B cell (primary cell): ENCODE data around the gene SFXN1. TPM values are rescaled to one million over a fixed set of nuclear protein-coding genes. Genes with fewer than 3 reads are reported as not detected.

Experiments used
- ATAC-seq: fragments of 200-7000 bp; cut with Tn5 transposase; one replicate; pipeline ENCODE4 v1.10.0; 2021; ENCODE audit warnings: low read depth, mild to moderate bottlenecking, moderate number of reproducible peaks, moderate library complexity
- CTCF ChIA-PET: fragments of 350-600 bp; sonication (Branson Sonifier 250); formaldehyde crosslinking; loops from one replicate; lab custom pipeline; 2021; ENCODE audit warnings: antibody characterized with exemption, inconsistent platforms; lab: Charles Lee
- POLR2A ChIA-PET: fragments of 350-600 bp; sonication (Branson Sonifier 250); formaldehyde crosslinking; loops from one replicate; lab custom pipeline; 2021; ENCODE audit warnings: antibody characterized with exemption; lab: Charles Lee
- DNase-seq: peaks from one replicate; pipeline ENCODE4 v3.0.0; 2013
- H2AFZ ChIP-seq: 2 replicates; pipeline ENCODE4 v1.6.1; 2012; ENCODE audit warnings: mild to moderate bottlenecking, low read depth, low read length; ENCODE audit not compliant: insufficient read depth, poor library complexity, severe bottlenecking
- H3K27ac ChIP-seq, 2 donors: 1 replicate in 1 of 2; 2 replicates in 1 of 2; pipeline ENCODE4 v1.5.1; 2012 to 2013; ENCODE audit warnings: low read length in 2 of 2, mild to moderate bottlenecking in 2 of 2, moderate library complexity in 1 of 2
- H3K27me3 ChIP-seq, 4 experiments: fragments of 200-600 bp in 1 of 4; sonication (generic) in 1 of 4; replicated peaks in 1 of 4; 1 replicate in 2 of 4; 2 replicates in 2 of 4; pipeline versions ENCODE4 v1.6.1 to v1.7.0; 2013 to 2016; ENCODE audit warnings: low read length in 3 of 4, mild to moderate bottlenecking in 2 of 4, mixed read lengths in 1 of 4, moderate library complexity in 1 of 4; ENCODE audit not compliant: insufficient read depth in 4 of 4, control insufficient read depth in 3 of 4; ENCODE audit errors: control extremely low read depth in 1 of 4
- H3K36me3 ChIP-seq, 2 experiments: replicated peaks in 1 of 2; 1 replicate in 1 of 2; 2 replicates in 1 of 2; pipeline versions ENCODE4 v1.6.1 to v1.7.1; 2013; ENCODE audit warnings: low read length in 1 of 2; ENCODE audit not compliant: insufficient read depth in 2 of 2, control insufficient read depth in 1 of 2; ENCODE audit errors: control extremely low read depth in 1 of 2, extremely low read depth in 1 of 2
- H3K4me1 ChIP-seq, 2 donors: fragments of 200-600 bp in 1 of 2; sonication (generic) in 1 of 2; 1 replicate in 1 of 2; 2 replicates in 1 of 2; pipeline versions ENCODE4 v1.5.1 to v1.6.1; 2013 to 2017; ENCODE audit warnings: low read length in 2 of 2; ENCODE audit not compliant: control insufficient read depth in 2 of 2, insufficient read depth in 2 of 2
- H3K4me2 ChIP-seq: replicated peaks from 2 replicates; pipeline ENCODE3; 2012; ENCODE audit warnings: mild to moderate bottlenecking, low read depth, low read length; ENCODE audit not compliant: poor library complexity, severe bottlenecking
- H3K4me3 ChIP-seq, 5 experiments: fragments of 200-600 bp in 1 of 5; sonication (generic) in 1 of 5; 1 replicate in 3 of 5; 2 replicates in 2 of 5; pipeline versions ENCODE4 v1.5.1 to v1.7.0; 2011 to 2016; ENCODE audit warnings: low read length in 4 of 5, mild to moderate bottlenecking in 4 of 5, low read depth in 2 of 5, control low read depth in 1 of 5, moderate library complexity in 1 of 5; ENCODE audit not compliant: insufficient read depth in 1 of 5; ENCODE audit errors: control extremely low read depth in 1 of 5, extremely low read depth in 1 of 5
- H3K79me2 ChIP-seq: fragments of 200-600 bp; sonication (generic); one replicate; pipeline ENCODE4 v1.6.0; 2016; ENCODE audit warnings: low read length; ENCODE audit not compliant: control insufficient read depth, insufficient read depth
- H3K9ac ChIP-seq: fragments of 200-600 bp; sonication (generic); 2 replicates; pipeline ENCODE4 v1.6.1; 2017; ENCODE audit warnings: mild to moderate bottlenecking, low read length, moderate library complexity
- H3K9me3 ChIP-seq, 3 donors: one replicate each; pipeline versions ENCODE4 v1.6.1 to v1.7.1; 2013; ENCODE audit warnings: low read length in 2 of 3; ENCODE audit not compliant: control insufficient read depth in 2 of 3, insufficient read depth in 1 of 3; ENCODE audit errors: control extremely low read depth in 1 of 3
- H4K20me1 ChIP-seq: 2 replicates; pipeline ENCODE4 v1.6.0; 2012; ENCODE audit warnings: mild to moderate bottlenecking, low read length; ENCODE audit not compliant: insufficient read depth, control insufficient read depth, poor library complexity, severe bottlenecking
- H3K27ac Mint-ChIP-seq: one replicate; pipeline ENCODE4 v1.8.0; 2021; ENCODE audit warnings: mixed read lengths
- H3K27me3 Mint-ChIP-seq: one replicate; pipeline ENCODE4 v1.8.0; 2021; ENCODE audit warnings: mixed read lengths
- H3K4me1 Mint-ChIP-seq: one replicate; pipeline ENCODE4 v1.8.0; 2021; ENCODE audit warnings: mixed read lengths
- H3K4me3 Mint-ChIP-seq: one replicate; pipeline ENCODE4 v1.8.0; 2021; ENCODE audit warnings: mixed read lengths
- H3K9me3 Mint-ChIP-seq: one replicate; pipeline ENCODE4 v1.8.0; 2022; ENCODE audit warnings: mixed read lengths; ENCODE audit not compliant: insufficient read depth
- CTCF ChIP-seq: fragments of 200-600 bp; IDR thresholded peaks from one replicate; pipeline ENCODE4 v1.8.0; 2022; ENCODE audit warnings: antibody characterized with exemption, mild to moderate bottlenecking
- EZH2 ChIP-seq: IDR thresholded peaks from 2 replicates; pipeline ENCODE4 v1.6.1; 2012; ENCODE audit warnings: borderline replicate concordance, low read depth, mild to moderate bottlenecking, moderate library complexity, low read length; ENCODE audit not compliant: insufficient read depth, poor library complexity, severe bottlenecking
- WGBS: methylation state at CpG from one replicate; pipeline ENCODE4 v1.1.5; 2013; ENCODE audit warnings: missing lambda C conversion rate; ENCODE audit not compliant: insufficient coverage; 5-methylcytosine and 5-hydroxymethylcytosine counted together
- intact Hi-C: fragments of 100-400 bp; cut with micrococcal nuclease; formaldehyde crosslinking; loops from one replicate; pipeline ENCODE4 v1.10.0; 2022
- polyA plus RNA-seq: library from polyadenylated mRNA; depleted of rRNA; stranded (reverse); fragments of >200 nt; gene quantifications from 2 replicates; pipeline ENCODE4 v1.2.3, GENCODE V29; 2012
- total RNA-seq, 2 donors: library from RNA; stranded (reverse); fragments of 120-200 nt in 1 of 2; gene quantifications; 1 replicate in 1 of 2; 2 replicates in 1 of 2; pipeline versions ENCODE4 v1.2.3 to v1.2.4, GENCODE V29; 2013 to 2022

SFXN1 gene
- total and polyA plus RNA-seq, 2 donors (not counting 1 experiment from before 2014, with no cell fraction given) = 16.4 to 30.5 TPM

- Histone ChIP-seq H3K27me3 (no peaks in the 10 kb centered on the region), H3K79me2 (no peaks in the 10 kb centered on the region), H4K20me1 (no peaks in the 10 kb centered on the region), H3K9me3 (no peaks in the 10 kb centered on the region), H3K36me3 (no peaks in the 10 kb centered on the region), H3K27ac (no peak overlapping the region), H3K4me3 (no peak overlapping the region), H3K9ac (no peak overlapping the region), H2AFZ (no peak overlapping the region), H3K4me1 (no peaks in the 10 kb centered on the region), H3K4me2 (no peak overlapping the region)
- DNase-seq (no peak), ATAC-seq (no peak)
- Mint-ChIP-seq H3K27ac (no peak overlapping the region), H3K9me3 (no peaks in the 10 kb centered on the region), H3K4me1 (no peaks in the 10 kb centered on the region), H3K4me3 (no peak overlapping the region), H3K27me3 (peaks cover 15% of the 10 kb centered on the region)
- ChIA-PET POLR2A (no interaction called here), CTCF (no interaction called here)
- TF ChIP-seq CTCF = no peak
- no peak for TF ChIP-seq EZH2
- no CpG with 5 or more reads among the region's 2 CpGs for WGBS
- intact Hi-C loops = no loop called here
Measured at GRCh38 chr5:175566697-175567096, 88.3 kb downstream of the SFXN1 start.

GRCh38 chr5:175567954-175568353 is 89.6 kb downstream of the SFXN1 start:
- Histone ChIP-seq H3K4me2 (no peak overlapping the region), H3K9ac (no peak overlapping the region), H4K20me1 (no peaks in the 10 kb centered on the region), H3K4me1 (no peaks in the 10 kb centered on the region), H3K27me3 (no peaks in the 10 kb centered on the region), H3K27ac (no peak overlapping the region), H3K9me3 (no peaks in the 10 kb centered on the region), H3K4me3 (no peak overlapping the region), H3K36me3 (no peaks in the 10 kb centered on the region), H2AFZ (no peak overlapping the region), H3K79me2 (no peaks in the 10 kb centered on the region)
- H3K27ac Mint-ChIP-seq = no peak overlapping the region
- ChIA-PET CTCF (no interaction called here), POLR2A (no interaction called here)
- DNase-seq = no peak
- intact Hi-C loops = no loop called here
- TF ChIP-seq CTCF (no peak), EZH2 (no peak)
- ATAC-seq = no peak
- no peak overlapping the region for H3K4me3 Mint-ChIP-seq
- WGBS = no CpG with 5 or more reads among the region's 1 CpG
- no peaks in the 10 kb centered on the region for H3K9me3 Mint-ChIP-seq
- H3K4me1 Mint-ChIP-seq = no peaks in the 10 kb centered on the region
- H3K27me3 Mint-ChIP-seq = peaks cover 18% of the 10 kb centered on the region
